Erythroblast (primary cell): ENCODE results near the gene APIP.

ENCODE experiments used
- GATA1 ChIP-seq: IDR thresholded peaks from 2 replicates; pipeline ENCODE4 v1.6.1; 2011; ENCODE audit warnings: low read depth, mild to moderate bottlenecking, control low read depth, low read length, moderate library complexity
- POLR2A ChIP-seq: IDR thresholded peaks from 2 replicates; pipeline ENCODE4 v1.6.1; 2011; ENCODE audit warnings: mild to moderate bottlenecking, low read length

GRCh38 chr11:34964610-34965331 lies 48.6 kb upstream of the APIP start:
- no peak for TF ChIP-seq POLR2A
- TF ChIP-seq GATA1 = no peak
